ENCODE data around the gene IL2RA. TPM values are rescaled to one million over a fixed set of nuclear protein-coding genes. Genes with fewer than 3 reads are reported as not detected.
A peak's percentile ranks its signal among the peaks of the same experiment; 100 is the strongest.

IL2RA gene
- total RNA-seq, 3 donors from 2014 or later (not counting 1 experiment from before 2014, with no cell fraction given): 3.4 to 11.2 (median 3.7) TPM

- peaks cover 15 to 23% of the 10 kb centered on the region in 2 donors for H3K4me1 Mint-ChIP-seq
- no peak for DNase-seq
Measured at GRCh38 chr10:6070660-6071059, 8.5 kb upstream of the IL2RA start.

GRCh38 chr10:6069081-6069931, 7.1 kb upstream of the IL2RA start:
- TF ChIP-seq CTCF (IDR thresholded peaks at IDR 0.05): no peak
- H3K27ac Mint-ChIP-seq: no peak overlapping the region
- H3K27me3 Mint-ChIP-seq (ENCODE audit: low read depth in 2 of 2): peaks cover 5 to 10% of the 10 kb centered on the region in 2 donors
- peaks cover 60% of the 10 kb centered on the region for H3K4me1 ChIP-seq (ENCODE audit: control insufficient read depth, insufficient read depth, low read length)
- H3K4me3 Mint-ChIP-seq: no peak overlapping the region
- ATAC-seq (no peak), DNase-seq (peak in 1 of 2 donors; percentile 58)
- H3K9me3 Mint-ChIP-seq: no peaks in the 10 kb centered on the region
- no peaks in the 10 kb centered on the region for H3K36me3 Mint-ChIP-seq
- H3K36me3 ChIP-seq (ENCODE audit: control insufficient read depth, insufficient read depth, low read length): no peaks in the 10 kb centered on the region
- H3K4me3 ChIP-seq (ENCODE audit: low read length): no peak overlapping the region
- intact Hi-C loops (cut with micrococcal nuclease): no loop called here
- H3K27ac ChIP-seq (ENCODE audit: low read length): peak overlapping the region; percentile 56
- 45% methylated on average over 11 of the region's 11 CpGs for WGBS (ENCODE audit: insufficient coverage)
- H3K9me3 ChIP-seq (ENCODE audit: control insufficient read depth, insufficient read depth, low read length): no peaks in the 10 kb centered on the region
- no peaks in the 10 kb centered on the region for H3K27me3 ChIP-seq (ENCODE audit: control insufficient read depth, insufficient read depth, low read length)
- H3K4me1 Mint-ChIP-seq: peaks cover 26 to 28% of the 10 kb centered on the region in 2 donors

More at GRCh38 chr10:6070660-6071059, 8.5 kb upstream of the IL2RA start:
- no peak overlapping the region for H3K4me3 Mint-ChIP-seq
- ATAC-seq: no peak
- Histone ChIP-seq H3K4me3 (ENCODE audit: low read length) (no peak overlapping the region), H3K4me1 (ENCODE audit: control insufficient read depth, insufficient read depth, low read length) (peaks cover 54% of the 10 kb centered on the region), H3K27ac (ENCODE audit: low read length) (no peak overlapping the region), H3K27me3 (ENCODE audit: control insufficient read depth, insufficient read depth, low read length) (no peaks in the 10 kb centered on the region), H3K9me3 (ENCODE audit: control insufficient read depth, insufficient read depth, low read length) (no peaks in the 10 kb centered on the region), H3K36me3 (ENCODE audit: control insufficient read depth, insufficient read depth, low read length) (no peaks in the 10 kb centered on the region)
- no peak overlapping the region for H3K27ac Mint-ChIP-seq
- no peak for TF ChIP-seq CTCF (IDR thresholded peaks at IDR 0.05)
- peaks cover 15 to 16% of the 10 kb centered on the region in 2 donors for H3K27me3 Mint-ChIP-seq (ENCODE audit: low read depth in 2 of 2)
- 84% methylated on average over 5 of the region's 5 CpGs for WGBS (ENCODE audit: insufficient coverage)
- no peaks in the 10 kb centered on the region for H3K9me3 Mint-ChIP-seq
- intact Hi-C loops (cut with micrococcal nuclease): no loop called here
- H3K36me3 Mint-ChIP-seq: no peaks in the 10 kb centered on the region

- H3K4me1 ChIP-seq (ENCODE audit: control insufficient read depth, insufficient read depth, low read length): peaks cover 60% of the 10 kb centered on the region
- peaks cover 26 to 27% of the 10 kb centered on the region in 2 donors for H3K4me1 Mint-ChIP-seq
Measured at GRCh38 chr10:6068422-6068821, 6.3 kb upstream of the IL2RA start.

More at GRCh38 chr10:6068422-6068821, 6.3 kb upstream of the IL2RA start:
- intact Hi-C loops (cut with micrococcal nuclease): no loop called here
- H3K27me3 ChIP-seq (ENCODE audit: control insufficient read depth, insufficient read depth, low read length): no peaks in the 10 kb centered on the region
- peak overlapping the region; percentile 56 for H3K27ac ChIP-seq (ENCODE audit: low read length)
- peak in 1 of 2 donors; percentile 76 for DNase-seq
- no peak overlapping the region for H3K27ac Mint-ChIP-seq
- no peaks in the 10 kb centered on the region for H3K36me3 Mint-ChIP-seq
- no peak overlapping the region for H3K4me3 Mint-ChIP-seq
- H3K9me3 Mint-ChIP-seq: no peaks in the 10 kb centered on the region
- no peaks in the 10 kb centered on the region for H3K9me3 ChIP-seq (ENCODE audit: control insufficient read depth, insufficient read depth, low read length)
- H3K36me3 ChIP-seq (ENCODE audit: control insufficient read depth, insufficient read depth, low read length): no peaks in the 10 kb centered on the region
- peaks cover 0 to 8% of the 10 kb centered on the region in 2 donors for H3K27me3 Mint-ChIP-seq (ENCODE audit: low read depth in 2 of 2)
- peak in 2 of 3 donors; percentile 46 to 69 for ATAC-seq
- TF ChIP-seq CTCF (IDR thresholded peaks at IDR 0.05): no peak
- WGBS (ENCODE audit: insufficient coverage): 42% methylated on average over 6 of the region's 8 CpGs
- no peak overlapping the region for H3K4me3 ChIP-seq (ENCODE audit: low read length)

Data from natural killer cell (primary cell).